Caco-2 (cell line): Measurements from ENCODE around the gene CDCA7L. TPM values are rescaled to one million over a fixed set of nuclear protein-coding genes. Genes with fewer than 3 reads are reported as not detected.

Experiments
- Bru-seq: library from RNA; stranded (reverse); fragments of 400-500 nt; gene quantifications from one replicate; lab custom pipeline; 2021; lab: Mats Ljungman, UMichigan
- BruChase-seq, 2 experiments: library from RNA; stranded (reverse); fragments of 400-500 nt; gene quantifications; one replicate each; lab custom pipeline; 2021; lab: Mats Ljungman, UMichigan
- BruUV-seq: library from RNA; stranded (reverse); fragments of 400-500 nt; replicated peaks from 2 replicates; lab custom pipeline; 2021; lab: Mats Ljungman, UMichigan
- CTCF ChIA-PET: fragments of 300-600 bp; sonication (Branson Sonifier 250); formaldehyde crosslinking; loops from one replicate; lab custom pipeline; 2022; ENCODE audit warnings: antibody characterized with exemption; lab: Charles Lee
- POLR2A ChIA-PET: fragments of 300-600 bp; sonication (Branson Sonifier 250); formaldehyde crosslinking; loops from one replicate; lab custom pipeline; 2022; ENCODE audit warnings: antibody characterized with exemption; lab: Charles Lee
- DNase-seq, 2 experiments: peaks; one replicate each; pipeline versions ENCODE4 v3.0.0 to v3.0.0-alpha.2; 2020 to 2022
- H3K27me3 ChIP-seq: replicated peaks from 2 replicates; pipeline ENCODE4 v1.6.0; 2011; ENCODE audit warnings: low read length; ENCODE audit not compliant: control insufficient read depth, insufficient read depth
- H3K36me3 ChIP-seq: 2 replicates; pipeline ENCODE4 v1.5.1; 2011; ENCODE audit warnings: low read length; ENCODE audit not compliant: control insufficient read depth, insufficient read depth
- H3K4me1 ChIP-seq: fragments of 250-450 bp; sonication (Bioruptor Pico); 2 replicates; pipeline ENCODE4 v1.5.1; 2020; ENCODE audit warnings: mild to moderate bottlenecking
- H3K4me3 ChIP-seq: 2 replicates; pipeline ENCODE4 v1.5.1; 2011; ENCODE audit warnings: low read depth, mild to moderate bottlenecking, control low read depth, low read length
- H3K9me3 ChIP-seq: fragments of 250-450 bp; sonication (Bioruptor Pico); 2 replicates; pipeline ENCODE4 v1.5.1; 2020; ENCODE audit warnings: mild to moderate bottlenecking, moderate library complexity
- H3K27ac Mint-ChIP-seq: one replicate; pipeline ENCODE4 v1.8.0; 2022; ENCODE audit warnings: mixed read lengths; ENCODE audit not compliant: unreplicated experiment
- H3K27me3 Mint-ChIP-seq: one replicate; pipeline ENCODE4 v1.8.0; 2022; ENCODE audit warnings: mixed read lengths; ENCODE audit not compliant: insufficient read depth, unreplicated experiment
- H3K36me3 Mint-ChIP-seq: one replicate; pipeline ENCODE4 v1.8.0; 2022; ENCODE audit warnings: mild to moderate bottlenecking, mixed read lengths; ENCODE audit not compliant: insufficient read depth, unreplicated experiment
- H3K4me1 Mint-ChIP-seq: one replicate; pipeline ENCODE4 v1.8.0; 2022; ENCODE audit warnings: low read depth, mixed read lengths; ENCODE audit not compliant: unreplicated experiment
- H3K4me3 Mint-ChIP-seq: one replicate; pipeline ENCODE4 v1.8.0; 2022; ENCODE audit warnings: mild to moderate bottlenecking, moderate library complexity, mixed read lengths; ENCODE audit not compliant: unreplicated experiment
- H3K9me3 Mint-ChIP-seq: one replicate; pipeline ENCODE4 v1.8.0; 2022; ENCODE audit warnings: mixed read lengths; ENCODE audit not compliant: unreplicated experiment
- CTCF ChIP-seq, 2 experiments: fragments of 200-600 bp in 1 of 2; IDR thresholded peaks; 1 replicate in 1 of 2; 2 replicates in 1 of 2; pipeline versions ENCODE4 v1.5.1 to v1.8.0; 2011 to 2022; ENCODE audit warnings: antibody characterized with exemption in 1 of 2, control low read depth in 1 of 2, inconsistent platforms in 1 of 2, low read depth in 1 of 2, low read length in 1 of 2, mild to moderate bottlenecking in 1 of 2, moderate library complexity in 1 of 2; ENCODE audit not compliant: insufficient read depth in 1 of 2, severe bottlenecking in 1 of 2, unreplicated experiment in 1 of 2
- intact Hi-C: fragments of 100-400 bp; cut with micrococcal nuclease; formaldehyde crosslinking; loops from one replicate; pipeline ENCODE4 v1.10.0; 2022; ENCODE audit not compliant: unreplicated experiment
- long read RNA-seq: library from polyadenylated mRNA; stranded (forward); transcript quantifications from one replicate; pipeline ENCODE4 v2.0.0, GENCODE V29; 2022
- total RNA-seq: library from RNA; stranded (reverse); gene quantifications from 2 replicates; pipeline ENCODE4 v1.2.3, GENCODE V29; 2022

The CDCA7L gene
- 15.2 and 19.1 TPM in 2 replicates for total RNA-seq
- percentile 62 among the genes with signal in this experiment for Bru-seq, nascent RNA
- percentile 55 among the genes with signal in this experiment for BruChase-seq, experiment 1, labeled RNA remaining after a 2-hour chase
- BruChase-seq, experiment 2, labeled RNA remaining after a 6-hour chase: percentile 60 among the genes with signal in this experiment
- long read RNA-seq, transcript CDCA7L-203 (10 exons, 3,066 nt): major isoform, 18 of 39 reads
- long read RNA-seq, partial matches to known transcripts: 1 of 39 reads
- long read RNA-seq, other reads (novel, unspliced or antisense): 17 of 39 reads

DNA sequence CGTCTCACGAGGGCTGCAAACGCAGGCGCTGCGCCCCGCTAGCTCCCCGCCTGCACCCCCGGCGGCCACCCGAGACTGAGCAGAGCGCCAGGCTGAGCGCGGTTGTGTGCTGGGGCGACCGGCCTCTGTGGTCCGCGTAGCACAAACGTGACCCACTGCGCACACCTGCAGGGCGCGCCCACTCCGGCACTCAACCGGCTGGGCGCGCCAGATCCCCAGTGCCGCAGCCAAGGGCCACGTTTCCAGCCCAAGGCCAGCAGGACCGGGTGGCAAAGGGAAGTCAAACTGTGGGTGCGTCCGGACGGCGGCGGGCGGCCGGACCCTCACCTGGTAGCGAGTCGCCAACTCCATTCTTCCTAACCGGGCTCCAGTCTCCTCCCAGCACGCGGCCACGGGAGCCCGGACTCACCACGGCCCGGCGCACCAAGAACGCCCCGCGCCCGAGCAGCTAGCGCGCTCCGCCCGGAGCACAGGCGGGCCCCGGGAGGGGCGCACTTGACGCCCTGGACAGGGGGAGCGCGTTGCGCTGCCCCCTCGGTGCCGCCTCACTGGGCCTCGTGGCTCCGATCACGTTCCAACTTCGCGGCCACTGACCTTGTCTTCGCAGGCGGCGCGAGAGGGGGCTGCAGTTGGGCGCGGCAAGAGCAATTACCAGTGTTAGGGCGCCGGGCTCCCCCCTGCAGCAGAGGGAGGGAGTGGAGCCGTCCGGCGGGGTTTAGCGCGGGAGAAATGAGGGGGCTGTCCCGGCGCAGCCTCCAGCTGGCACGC, at the start of gene CDCA7L:
Gene CDCA7L, minus strand, starts transcription at position 446 of the 768 bp plus-strand sequence. Its CDS starts 95 bp downstream, at position 351.
- H3K4me1 Mint-ChIP-seq: peaks cover 12% of the 10 kb centered on the region
- TF ChIP-seq CTCF (IDR thresholded peaks at IDR 0.05; ENCODE audit: insufficient read depth in 1 of 2, low read depth in 1 of 2, low read length in 1 of 2, severe bottlenecking in 1 of 2, unreplicated experiment in 1 of 2): peak in 1 of 2 experiments; percentile 9
- H3K27me3 Mint-ChIP-seq: peaks cover 7% of the 10 kb centered on the region
- Histone ChIP-seq H3K4me1 (0 out of 2 replicates have a peak, but pooled peaks cover 8% of the 10 kb centered on the region), H3K4me3 (peak within 1 kb of the TSS; percentile 64), H3K36me3 (no peaks in the 10 kb centered on the region), H3K9me3 (no peaks in the 10 kb centered on the region), H3K27me3 (peaks cover 2% of the 10 kb centered on the region; the same call in 1 of the 2 replicates)
- no TSS peak for BruUV-seq
- ChIA-PET CTCF (interaction anchor here (0.7 to 0.8 kb wide), 2 partner anchors 9 to 137 kb away, joined by 4 read pairs; no protein-coding TSS in a partner anchor), POLR2A (no interaction called here)
- H3K36me3 Mint-ChIP-seq: no peaks in the 10 kb centered on the region
- H3K4me3 Mint-ChIP-seq: peak within 1 kb of the TSS; percentile 73
- no peaks in the 10 kb centered on the region for H3K9me3 Mint-ChIP-seq
- DNase-seq: peak; percentile 66 to 75
- intact Hi-C loops: no loop called here
- peak within 1 kb of the TSS; percentile 86 for H3K27ac Mint-ChIP-seq

DNA sequence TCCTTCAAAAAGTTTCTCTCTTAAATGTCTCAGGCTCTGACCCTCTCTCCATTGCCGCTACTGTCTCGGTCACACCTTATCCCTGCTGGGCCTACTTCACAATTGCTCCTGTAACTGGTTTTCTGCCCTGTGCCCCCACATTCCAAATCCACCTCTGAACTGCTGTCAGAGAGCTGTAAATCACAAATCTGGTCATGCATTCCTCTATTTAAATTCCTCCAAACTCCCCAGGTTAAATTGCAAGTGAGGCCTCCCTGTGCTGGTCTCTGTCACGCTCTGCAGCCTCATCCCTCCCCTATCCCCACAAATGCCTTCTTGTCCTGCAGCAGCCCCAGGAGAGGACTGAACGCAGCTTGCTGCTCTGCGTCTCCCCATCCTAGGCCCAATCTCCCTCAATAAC, 40.4 kb upstream of the CDCA7L start:
- no peaks in the 10 kb centered on the region for H3K4me1 Mint-ChIP-seq
- H3K27me3 Mint-ChIP-seq: peaks cover 18% of the 10 kb centered on the region
- H3K27ac Mint-ChIP-seq: no peak overlapping the region
- H3K4me3 Mint-ChIP-seq: no peak overlapping the region
- no peaks in the 10 kb centered on the region for H3K9me3 ChIP-seq
- H3K36me3 ChIP-seq: no peaks in the 10 kb centered on the region
- H3K36me3 Mint-ChIP-seq: no peaks in the 10 kb centered on the region
- ChIA-PET POLR2A (no interaction called here), CTCF (interaction anchor here (0.7 kb wide), 1 partner anchor 116 kb away, joined by 3 read pairs; no protein-coding TSS in a partner anchor)
- BruUV-seq: no TSS peak
- no peaks in the 10 kb centered on the region for H3K4me1 ChIP-seq
- no peak for TF ChIP-seq CTCF (IDR thresholded peaks at IDR 0.05; ENCODE audit: insufficient read depth in 1 of 2, low read depth in 1 of 2, low read length in 1 of 2, severe bottlenecking in 1 of 2, unreplicated experiment in 1 of 2)
- H3K4me3 ChIP-seq: no peak overlapping the region
- no peaks in the 10 kb centered on the region; the same call in 1 of the 2 replicates for H3K27me3 ChIP-seq
- no peaks in the 10 kb centered on the region for H3K9me3 Mint-ChIP-seq
- intact Hi-C loops: no loop called here
- DNase-seq: no peak

- intact Hi-C loops: no loop called here
- POLR2A ChIA-PET: no interaction called here
- no TSS peak for BruUV-seq
- no peaks in the 10 kb centered on the region for H3K9me3 Mint-ChIP-seq
- no peak overlapping the region for H3K27ac Mint-ChIP-seq
- no peaks in the 10 kb centered on the region for H3K4me1 Mint-ChIP-seq
- Histone ChIP-seq H3K27me3 (no peaks in the 10 kb centered on the region; the same call in 1 of the 2 replicates), H3K36me3 (no peaks in the 10 kb centered on the region), H3K9me3 (no peaks in the 10 kb centered on the region), H3K4me1 (no peaks in the 10 kb centered on the region), H3K4me3 (no peak overlapping the region)
- peaks cover 14% of the 10 kb centered on the region for H3K27me3 Mint-ChIP-seq
- TF ChIP-seq CTCF (IDR thresholded peaks at IDR 0.05; ENCODE audit: insufficient read depth in 1 of 2, low read depth in 1 of 2, low read length in 1 of 2, severe bottlenecking in 1 of 2, unreplicated experiment in 1 of 2): no peak
- no peak overlapping the region for H3K4me3 Mint-ChIP-seq
- CTCF ChIA-PET: no interaction called here
- no peak for DNase-seq
- no peaks in the 10 kb centered on the region for H3K36me3 Mint-ChIP-seq
Measured at GRCh38 chr7:21984042-21984441, 38.3 kb upstream of the CDCA7L start.
